Upper lobe of left lung (tissue), 6 donors: ENCODE measurements around the gene DHRS11. TPM values are rescaled to one million over a fixed set of nuclear protein-coding genes. Genes with fewer than 3 reads are reported as not detected.

Source experiments
- ATAC-seq, 2 donors: fragments of 200-7000 bp; cut with Tn5 transposase; one replicate each; pipeline ENCODE4 v1.9.1; 2022; ENCODE audit warnings: mild to moderate bottlenecking in 2 of 2, moderate library complexity in 2 of 2; ENCODE audit not compliant: low FRiP score in 2 of 2
- DNase-seq, 2 donors: peaks; one replicate each; pipeline ENCODE4 v3.0.0-alpha.2; 2019 to 2020
- H3K27ac ChIP-seq, 4 donors: fragments of 200-600 bp; sonication (generic); one replicate each; pipeline ENCODE4 v1.5.1; 2016 to 2019
- H3K27me3 ChIP-seq, 4 donors: fragments of 200-600 bp; sonication (generic); one replicate each; pipeline ENCODE4 v1.5.1; 2017 to 2019
- H3K36me3 ChIP-seq, 4 donors: fragments of 200-600 bp; sonication (generic); one replicate each; pipeline ENCODE4 v1.5.1; 2016 to 2019
- H3K4me1 ChIP-seq, 4 donors: fragments of 200-600 bp; sonication (generic); one replicate each; pipeline ENCODE4 v1.5.1; 2018 to 2019
- H3K4me3 ChIP-seq, 4 donors: fragments of 200-600 bp; sonication (generic); one replicate each; pipeline ENCODE4 v1.5.1; 2017 to 2019; ENCODE audit warnings: mild to moderate bottlenecking in 2 of 4, moderate library complexity in 1 of 4
- H3K9me3 ChIP-seq, 4 donors: fragments of 200-600 bp; sonication (generic); one replicate each; pipeline ENCODE4 v1.5.1; 2018 to 2019
- CTCF ChIP-seq, 6 experiments: fragments of 450-650 bp in 4 of 6; fragments of 200-600 bp in 2 of 6; sonication (generic) in 2 of 6; IDR thresholded peaks; one replicate each; pipeline ENCODE4 v1.5.1; 2016 to 2019; ENCODE audit warnings: antibody characterized with exemption in 6 of 6
- EP300 ChIP-seq, 4 donors: sonication (generic); formaldehyde crosslinking; IDR thresholded peaks; one replicate each; pipeline ENCODE4 v1.5.1; 2017; ENCODE audit warnings: antibody characterized with exemption in 4 of 4, control low read depth in 2 of 4
- POLR2A ChIP-seq, 4 donors: fragments of 450-650 bp; IDR thresholded peaks; one replicate each; pipeline ENCODE4 v1.5.1; 2016 to 2017; ENCODE audit warnings: antibody characterized with exemption in 4 of 4, mild to moderate bottlenecking in 2 of 4
- POLR2AphosphoS5 ChIP-seq, 2 donors: sonication (generic); formaldehyde crosslinking; IDR thresholded peaks; one replicate each; pipeline ENCODE4 v1.5.1; 2017; ENCODE audit warnings: antibody characterized with exemption in 2 of 2
- WGBS, 2 donors: methylation state at CpG; one replicate each; pipeline ENCODE4 v1.1.5; 2017 to 2018; 5-methylcytosine and 5-hydroxymethylcytosine counted together
- total RNA-seq, 6 donors: library from RNA; depleted of rRNA in 4 of 6; stranded (reverse); fragments of >200 nt in 4 of 6; gene quantifications; one replicate each; pipeline versions ENCODE4 v1.1.0 to v1.2.1, GENCODE V29; 2016 to 2021
- donor health status: DM: no; HTN: no; CAD: no; lungs with moderate emphysema.
- donor health status: DM: no; HTN: yes; CAD: no; lungs with severe emphysema.

Gene DHRS11
- total RNA-seq, 6 donors from 2014 or later = 3.6 to 7.5 (median 4.9) TPM

GRCh38 chr17:36550491-36551417 lies 40.9 kb upstream of the DHRS11 start:
- Histone ChIP-seq H3K27ac (peak overlapping the region in 3 of 4 donors; percentile 7 to 20 (median 17)), H3K4me3 (no peak overlapping the region), H3K27me3 (no peaks in the 10 kb centered on the region), H3K4me1 (peaks cover 60 to 74% (median 66%) of the 10 kb centered on the region in 4 donors), H3K36me3 (peaks cover 0 to 14% (median 5%) of the 10 kb centered on the region in 4 donors), H3K9me3 (no peaks in the 10 kb centered on the region)
- 71 to 79% methylated on average over 8 of the region's 8 CpGs for WGBS, 2 donors
- ATAC-seq = no peak
- TF ChIP-seq EP300 (IDR thresholded peaks at IDR 0.05) = no peak
- no peak for DNase-seq

GRCh38 chr17:36553459-36553858 lies 38.2 kb upstream of the DHRS11 start:
- no peak for ATAC-seq
- TF ChIP-seq POLR2AphosphoS5 (IDR thresholded peaks at IDR 0.05) (no peak), EP300 (IDR thresholded peaks at IDR 0.05) (no peak), CTCF (IDR thresholded peaks at IDR 0.05) (no peak), POLR2A (IDR thresholded peaks at IDR 0.05) (no peak)
- Histone ChIP-seq H3K9me3 (no peaks in the 10 kb centered on the region), H3K27ac (no peak overlapping the region), H3K36me3 (peaks cover 18 to 38% (median 27%) of the 10 kb centered on the region in 4 donors), H3K4me1 (peaks cover 35 to 51% (median 41%) of the 10 kb centered on the region in 4 donors), H3K4me3 (no peak overlapping the region), H3K27me3 (no peaks in the 10 kb centered on the region)
- DNase-seq = no peak
- WGBS, 2 donors = 90 to 93% methylated on average over 3 of the region's 3 CpGs

GRCh38 chr17:36566081-36566480 lies 25.6 kb upstream of the DHRS11 start:
- TF ChIP-seq EP300 (IDR thresholded peaks at IDR 0.05) = no peak
- no peak for TF ChIP-seq CTCF (IDR thresholded peaks at IDR 0.05)
- TF ChIP-seq POLR2AphosphoS5 (IDR thresholded peaks at IDR 0.05) = no peak
- no peak for TF ChIP-seq POLR2A (IDR thresholded peaks at IDR 0.05)
- Histone ChIP-seq H3K36me3 (peaks cover 32 to 96% (median 59%) of the 10 kb centered on the region in 4 donors), H3K27me3 (no peaks in the 10 kb centered on the region), H3K27ac (no peak overlapping the region), H3K9me3 (no peaks in the 10 kb centered on the region), H3K4me1 (no peaks in the 10 kb centered on the region), H3K4me3 (no peak overlapping the region)
- ATAC-seq (no peak), DNase-seq (no peak)
- 93 to 98% methylated on average over 4 of the region's 4 CpGs for whole genome bisulfite sequencing, 2 donors

GRCh38 chr17:36575028-36575427 lies 16.7 kb upstream of the DHRS11 start:
- 92 to 96% methylated on average over 12 of the region's 12 CpGs for WGBS, 2 donors
- Histone ChIP-seq H3K4me1 (no peaks in the 10 kb centered on the region), H3K4me3 (no peak overlapping the region), H3K36me3 (peaks cover 17 to 86% (median 56%) of the 10 kb centered on the region in 4 donors), H3K9me3 (no peaks in the 10 kb centered on the region), H3K27me3 (no peaks in the 10 kb centered on the region), H3K27ac (no peak overlapping the region)
- ATAC-seq = no peak
- TF ChIP-seq CTCF (IDR thresholded peaks at IDR 0.05) (no peak), POLR2AphosphoS5 (IDR thresholded peaks at IDR 0.05) (no peak), EP300 (IDR thresholded peaks at IDR 0.05) (no peak), POLR2A (IDR thresholded peaks at IDR 0.05) (no peak)
- peak in 1 of 2 donors; percentile 71 for DNase-seq

- no peak overlapping the region for H3K27ac ChIP-seq
- TF ChIP-seq CTCF (IDR thresholded peaks at IDR 0.05) (no peak), EP300 (IDR thresholded peaks at IDR 0.05) (no peak), POLR2A (IDR thresholded peaks at IDR 0.05) (no peak), POLR2AphosphoS5 (IDR thresholded peaks at IDR 0.05) (no peak)
- 84 to 91% methylated on average over 2 of the region's 2 CpGs for WGBS, 2 donors
These were observed 14.9 kb upstream of the DHRS11 start for GRCh38 chr17:36576793-36577192.

More at GRCh38 chr17:36576793-36577192, 14.9 kb upstream of the DHRS11 start:
- Histone ChIP-seq H3K36me3 (peaks cover 18 to 86% (median 62%) of the 10 kb centered on the region in 4 donors), H3K4me3 (no peak overlapping the region), H3K27me3 (no peaks in the 10 kb centered on the region), H3K9me3 (no peaks in the 10 kb centered on the region), H3K4me1 (no peaks in the 10 kb centered on the region)
- DNase-seq (no peak), ATAC-seq (no peak)
